HG02870 (cell line): ENCODE data around the gene TMEM178B.

Experiments used
- ATAC-seq: cut with Tn5 transposase; IDR thresholded peaks from one replicate; pipeline ENCODE4 v1.9.1; 2021; ENCODE audit warnings: mild to moderate bottlenecking, moderate library complexity; ENCODE audit not compliant: unreplicated experiment

Gene TMEM178B

GRCh38 chr7:141349338-141349737 lies 275.5 kb downstream of the TMEM178B start:
- ATAC-seq, result no peak

DNA sequence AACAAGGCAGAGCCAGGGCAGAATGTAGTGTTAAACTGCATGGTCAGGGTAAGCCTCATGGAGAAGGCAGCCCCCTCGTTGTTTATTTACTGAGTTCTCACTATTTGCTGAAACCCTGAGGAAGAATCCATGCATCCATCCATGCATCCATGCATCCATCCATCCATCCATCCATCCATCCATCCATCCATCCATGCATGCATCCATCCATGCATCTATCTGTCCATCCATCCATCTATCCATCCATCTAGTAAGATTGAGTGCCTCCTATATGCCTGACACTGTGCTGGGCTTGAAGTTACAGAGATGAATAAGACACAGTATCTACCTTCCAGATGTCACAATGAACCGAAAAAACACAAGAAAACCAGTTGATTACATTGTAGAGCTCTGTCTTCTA lies 275.9 kb downstream of the TMEM178B start:
- no peak for ATAC-seq

DNA sequence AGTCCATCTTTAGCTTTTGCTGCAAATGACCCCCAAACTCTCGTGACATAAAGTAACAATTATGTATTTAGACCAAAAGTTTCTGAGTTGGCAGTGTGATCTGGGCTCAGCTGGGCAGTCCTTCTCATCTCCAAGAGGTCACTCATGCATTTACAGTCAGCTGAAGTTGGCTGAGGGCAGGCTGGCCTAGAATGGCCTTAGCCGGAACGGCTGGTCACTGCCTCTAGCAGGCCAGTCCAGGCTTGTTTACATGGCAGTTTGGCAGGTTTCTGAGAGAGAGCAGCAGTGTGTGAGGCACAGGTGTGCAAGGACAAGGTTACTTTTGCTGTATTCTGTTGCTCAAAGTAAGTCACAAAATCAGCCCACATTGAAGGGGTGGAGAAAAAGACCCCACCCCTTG lies 277.3 kb downstream of the TMEM178B start:
- no peak for ATAC-seq

DNA sequence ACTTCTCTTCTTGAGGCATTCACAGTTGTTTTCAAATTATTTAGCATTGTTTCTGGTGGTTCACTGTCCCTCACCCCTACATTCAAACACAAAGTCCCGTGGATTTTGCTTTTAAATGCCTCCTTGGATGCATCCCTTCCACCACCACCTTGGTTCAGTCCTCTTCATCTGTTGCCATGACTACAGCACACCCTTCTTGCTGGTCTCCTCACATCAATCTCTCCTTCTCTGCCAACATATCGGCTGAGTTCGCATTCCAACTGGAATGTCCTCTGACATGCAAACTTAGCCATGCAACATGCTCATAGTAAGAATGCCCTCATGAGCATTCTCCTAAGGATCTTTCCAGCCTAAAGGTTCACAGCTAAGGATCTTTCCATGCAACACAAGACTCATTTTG lies 279.1 kb downstream of the TMEM178B start:
- no peak for ATAC-seq

DNA sequence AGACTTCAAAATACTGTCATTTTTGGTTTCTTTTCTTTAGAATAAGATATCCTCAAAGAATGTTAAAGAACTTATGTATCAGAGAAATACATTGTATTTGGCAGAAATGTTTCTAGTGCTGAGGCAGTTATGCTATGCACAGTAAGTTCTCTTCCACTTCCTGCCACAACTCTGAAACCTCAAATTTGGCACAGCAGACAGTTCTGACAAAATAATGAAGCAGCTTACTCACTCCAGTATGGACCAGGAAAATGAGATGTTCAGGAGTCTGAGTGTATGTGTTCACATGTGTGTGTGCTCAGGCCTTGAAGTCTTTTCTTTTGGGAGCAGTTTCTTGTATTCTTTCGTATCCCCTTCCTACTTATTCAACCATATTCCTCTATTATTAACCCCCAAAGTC lies 280.4 kb downstream of the TMEM178B start:
- ATAC-seq, result no peak

DNA sequence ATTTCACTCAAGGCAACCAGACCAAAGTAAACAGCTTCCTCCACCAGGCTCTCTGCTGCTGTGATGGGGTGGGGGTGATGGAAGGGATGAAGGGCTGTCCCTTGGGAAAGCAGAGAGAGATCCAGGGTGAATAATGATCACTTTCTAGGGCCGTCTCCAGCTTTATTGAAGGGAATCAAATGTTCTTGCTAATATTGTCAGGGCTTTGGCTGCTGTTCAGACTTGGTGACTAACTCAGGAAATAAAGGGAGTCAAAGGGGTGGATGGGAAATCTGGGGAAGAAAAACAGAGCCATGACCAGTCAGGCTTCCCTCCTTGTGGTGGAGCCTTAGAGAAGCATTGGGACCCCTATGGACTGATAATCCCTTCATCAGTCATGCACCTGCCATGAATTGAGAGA lies 281.2 kb downstream of the TMEM178B start:
- no peak for ATAC-seq

DNA sequence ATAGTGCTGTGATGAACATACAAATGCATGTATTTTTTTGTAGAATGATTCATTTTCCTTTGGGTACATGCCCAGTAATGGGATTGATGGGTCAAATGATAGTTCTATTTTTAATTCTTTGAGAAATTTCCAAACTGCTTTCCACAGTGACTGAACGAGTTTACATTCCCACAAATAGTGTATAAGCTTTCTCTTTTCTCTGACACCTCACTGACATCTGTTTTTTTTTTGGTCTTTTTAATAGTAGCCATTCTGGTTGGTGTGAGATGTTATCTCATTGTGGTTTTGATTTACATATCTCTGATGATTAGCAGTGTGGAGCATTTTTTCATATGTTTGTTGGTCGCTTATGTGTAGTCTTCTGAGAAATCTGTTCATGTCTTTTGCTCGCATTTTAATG lies 282.3 kb downstream of the TMEM178B start:
- no peak for ATAC-seq

- no peak for ATAC-seq
Measured at GRCh38 chr7:141358386-141358785, 284.5 kb downstream of the TMEM178B start.

GRCh38 chr7:141359262-141359661 lies 285.4 kb downstream of the TMEM178B start:
- no peak for ATAC-seq

- ATAC-seq, result no peak
Measured at GRCh38 chr7:141359740-141360415, 286.0 kb downstream of the TMEM178B start.

DNA sequence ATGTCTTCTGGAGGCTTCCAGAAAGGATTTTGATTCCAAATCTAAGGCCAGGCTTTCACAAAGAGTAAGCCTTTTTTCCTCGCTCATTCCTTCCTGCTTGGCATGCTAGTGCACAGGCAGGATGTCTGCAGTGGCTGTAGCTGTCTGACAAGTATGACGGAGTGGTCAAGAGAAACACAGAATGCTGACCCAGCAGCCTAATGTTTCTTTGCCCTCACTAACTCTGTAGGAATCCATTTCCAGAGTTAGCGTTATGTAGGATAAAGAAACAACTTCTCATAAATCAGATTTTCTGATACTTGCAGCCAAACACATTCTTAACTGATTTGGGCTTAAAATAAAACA lies 286.5 kb downstream of the TMEM178B start:
- no peak for ATAC-seq

GRCh38 chr7:141360803-141361202 lies 286.9 kb downstream of the TMEM178B start:
- no peak for ATAC-seq

GRCh38 chr7:141361479-141361878 lies 287.6 kb downstream of the TMEM178B start:
- no peak for ATAC-seq

GRCh38 chr7:141361960-141362359 lies 288.1 kb downstream of the TMEM178B start:
- ATAC-seq, result no peak

- no peak for ATAC-seq
Measured at GRCh38 chr7:141362580-141363435, 288.9 kb downstream of the TMEM178B start.

DNA sequence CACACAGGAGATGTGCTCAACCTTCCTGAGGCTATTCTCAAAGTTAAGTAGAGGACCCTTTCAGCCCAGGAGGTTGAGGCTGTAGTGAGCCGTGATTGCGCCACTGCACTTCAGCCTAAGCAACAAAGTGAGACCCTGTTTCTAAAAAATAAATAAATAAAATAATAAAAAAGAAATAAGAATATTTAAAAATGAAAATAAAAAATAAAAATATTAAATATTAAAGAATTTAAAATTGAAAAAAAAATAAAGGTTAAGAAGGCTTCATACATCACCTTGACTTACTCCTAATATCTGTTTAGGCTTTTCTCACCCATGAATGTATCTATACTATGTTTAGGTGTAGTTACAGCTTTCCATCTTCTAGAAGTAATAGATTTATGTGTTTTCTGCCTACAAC lies 289.9 kb downstream of the TMEM178B start:
- no peak for ATAC-seq

DNA sequence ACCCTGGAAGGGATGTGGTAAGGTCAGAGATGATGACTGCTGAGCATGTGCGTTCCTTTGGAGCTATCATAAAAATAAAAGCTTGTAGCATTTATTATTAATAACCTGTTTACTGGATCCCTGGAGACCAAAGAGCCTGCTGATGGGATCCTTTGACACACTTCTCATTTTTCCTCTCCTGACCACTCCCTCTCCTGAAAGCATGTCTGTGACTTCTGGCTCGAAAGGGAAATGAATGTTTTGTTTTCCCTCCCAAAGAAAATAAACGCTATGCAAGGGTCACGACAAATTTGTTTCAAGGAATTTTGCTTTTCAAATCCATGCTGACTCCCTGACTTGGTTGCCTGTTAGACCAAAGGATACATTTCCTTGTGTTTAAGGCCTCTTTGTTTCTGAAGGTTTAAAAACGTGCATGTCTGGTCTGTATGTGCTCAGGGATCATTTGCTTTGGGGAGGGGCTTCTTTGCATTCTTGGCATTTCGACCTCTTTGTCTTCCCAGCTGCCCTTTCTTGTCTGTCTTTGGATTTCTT lies 292.3 kb downstream of the TMEM178B start:
- no peak for ATAC-seq

DNA sequence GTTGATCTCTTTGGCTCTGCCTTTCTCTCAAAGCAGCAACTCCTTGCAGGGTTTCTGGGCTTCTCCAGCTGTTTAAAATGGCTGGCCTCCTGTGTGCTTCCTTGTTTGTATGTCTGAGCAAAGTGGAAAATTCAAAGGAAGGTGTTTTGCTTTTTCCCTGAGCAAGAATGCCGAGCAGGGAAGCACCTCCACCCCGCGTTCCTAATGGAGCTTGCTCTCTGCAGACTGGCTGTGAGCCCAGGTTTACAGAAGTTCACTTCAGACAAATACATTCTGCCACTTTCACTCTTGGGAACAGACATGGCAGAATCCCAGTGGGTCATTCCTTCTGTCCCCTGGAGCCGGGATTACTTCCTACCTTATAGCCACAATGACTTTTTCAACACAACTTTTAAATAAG lies 295.6 kb downstream of the TMEM178B start:
- ATAC-seq, result no peak

DNA sequence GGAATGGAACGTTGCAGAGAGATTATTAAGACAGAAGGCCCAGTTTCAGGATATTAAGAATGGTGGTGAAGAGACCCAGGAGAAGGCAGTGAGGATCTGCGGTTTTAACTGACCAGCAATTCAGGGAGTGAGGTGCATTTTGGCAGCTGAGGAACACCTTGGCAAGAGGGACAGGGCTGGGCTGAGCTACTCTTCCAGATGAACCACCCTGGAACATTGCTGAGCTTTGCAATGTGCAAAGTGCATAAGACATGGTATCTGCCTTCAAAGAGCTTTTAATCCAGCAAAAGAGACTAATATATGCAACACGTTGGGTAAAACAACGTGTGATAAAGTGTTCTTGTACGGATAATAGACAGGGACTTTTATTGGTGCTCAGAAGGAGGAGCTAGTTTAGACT lies 296.3 kb downstream of the TMEM178B start:
- ATAC-seq, result no peak

GRCh38 chr7:141370650-141371049 lies 296.8 kb downstream of the TMEM178B start:
- ATAC-seq, result no peak

DNA sequence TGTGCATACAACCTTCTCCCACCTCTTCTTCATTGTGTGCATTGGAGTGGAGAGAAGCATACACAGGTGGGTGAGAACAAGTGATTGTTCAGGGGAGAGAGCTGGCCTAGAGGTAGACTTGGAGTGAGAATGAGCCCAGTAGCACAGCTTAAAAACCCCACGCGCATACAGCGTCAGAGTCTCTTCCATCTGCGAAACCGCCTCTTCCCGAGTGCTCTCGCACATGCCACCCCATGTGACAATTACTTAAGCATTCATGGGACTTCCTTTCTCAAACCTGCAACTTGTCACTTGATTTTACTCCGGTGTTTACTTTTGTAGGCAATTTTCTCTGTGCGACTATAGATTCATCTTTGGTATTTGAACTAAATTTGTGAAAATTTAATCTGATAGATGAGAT lies 300.6 kb downstream of the TMEM178B start:
- no peak for ATAC-seq

DNA sequence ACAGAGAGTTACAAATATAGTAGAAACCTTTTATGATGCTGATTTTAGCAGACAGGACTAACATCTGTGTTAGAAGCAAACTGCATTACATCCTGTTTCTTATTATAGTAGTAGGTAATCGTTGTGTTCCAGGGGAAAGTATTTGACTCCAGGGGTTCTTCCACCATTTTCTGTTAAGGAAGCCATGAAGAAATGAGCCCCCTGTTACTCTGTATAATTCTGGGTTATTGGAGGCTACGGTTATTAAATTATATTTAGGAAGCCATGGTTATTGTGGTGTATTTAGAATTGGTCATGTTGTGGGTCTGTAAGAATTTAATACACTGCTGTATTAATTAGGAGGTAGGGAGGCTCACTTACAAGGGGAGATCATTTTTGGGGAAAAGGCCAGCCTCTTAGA lies 301.6 kb downstream of the TMEM178B start:
- no peak for ATAC-seq
